Measurements from ENCODE around the gene PLXNA2.
A peak's percentile ranks its signal among the peaks of the same experiment; 100 is the strongest.

PLXNA2 gene

DNA sequence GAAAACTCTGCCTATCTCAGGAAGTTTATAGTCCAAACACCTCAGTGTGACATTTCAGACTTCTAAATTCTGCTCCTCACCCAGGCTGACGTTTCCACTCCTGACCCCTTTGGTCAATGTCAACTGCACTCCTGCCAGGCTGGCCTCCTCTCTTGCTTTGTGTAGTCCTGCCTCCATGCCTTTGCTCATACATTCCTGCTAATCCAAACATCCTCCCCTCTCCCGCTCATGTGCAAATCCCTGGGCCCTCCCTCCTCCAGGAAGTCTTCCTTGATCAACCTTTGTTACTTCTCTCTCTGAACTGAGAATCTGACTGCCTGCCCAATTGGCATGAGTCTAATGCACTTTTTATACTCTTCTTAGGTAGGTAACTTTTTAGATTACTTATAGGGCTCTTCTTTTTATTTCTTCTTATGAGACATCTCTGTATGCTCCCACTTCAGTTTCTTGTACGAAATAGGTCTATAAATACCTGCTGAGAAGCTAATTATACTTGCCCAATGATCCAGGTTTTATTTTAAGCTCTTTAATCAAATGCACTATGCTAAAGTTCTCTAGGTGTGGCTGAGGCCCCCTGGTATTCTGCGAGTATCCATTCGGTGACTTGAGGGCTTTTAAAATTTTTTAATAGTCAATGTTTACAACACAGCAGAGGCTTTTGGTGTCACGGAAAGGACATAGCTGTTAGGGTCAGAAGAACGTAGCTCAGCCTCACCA is 128.1 kb downstream of the PLXNA2 start:
- DNase-seq (ENCODE audit: low read depth) = no peak

DNA sequence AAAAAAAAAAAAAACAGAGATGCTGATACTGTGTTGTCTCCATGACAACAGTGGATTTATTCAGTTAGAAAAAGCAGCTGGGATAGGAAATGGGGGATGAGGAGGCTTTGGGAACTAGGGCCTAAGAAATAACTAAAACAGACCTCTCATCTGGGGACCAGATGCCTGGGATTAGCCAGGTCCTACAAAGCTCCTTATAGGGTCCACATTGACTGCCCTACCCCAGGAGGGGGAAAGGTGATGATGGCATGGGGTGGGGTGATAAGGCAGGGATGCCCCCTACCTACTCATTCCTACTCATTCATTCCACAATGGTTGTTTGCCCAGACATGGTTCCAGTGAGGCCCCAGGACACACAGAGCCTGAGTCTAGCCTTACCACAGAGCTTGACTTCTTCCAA is 131.2 kb downstream of the PLXNA2 start:
- no peak for DNase-seq (ENCODE audit: low read depth)

DNA sequence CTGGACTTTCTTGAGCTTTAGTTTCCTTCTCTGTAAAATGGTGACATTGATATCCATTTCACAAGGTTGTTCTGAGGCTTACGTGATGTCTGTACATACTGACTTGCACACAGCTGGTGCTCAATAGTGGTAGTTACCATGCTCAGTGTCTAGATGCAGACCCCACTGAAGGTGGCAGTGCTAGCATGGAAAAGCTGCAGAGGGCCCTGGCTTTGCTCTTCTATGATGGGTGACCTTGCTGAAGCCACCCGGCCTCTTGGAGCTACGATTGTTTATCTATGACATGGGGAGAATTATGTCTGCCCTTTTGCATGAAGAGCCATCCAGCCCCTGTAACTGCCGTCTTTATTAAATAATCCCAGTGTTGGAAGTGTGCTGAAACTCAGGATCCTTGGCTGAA is 131.8 kb downstream of the PLXNA2 start:
- DNase-seq (ENCODE audit: low read depth) = no peak

DNA sequence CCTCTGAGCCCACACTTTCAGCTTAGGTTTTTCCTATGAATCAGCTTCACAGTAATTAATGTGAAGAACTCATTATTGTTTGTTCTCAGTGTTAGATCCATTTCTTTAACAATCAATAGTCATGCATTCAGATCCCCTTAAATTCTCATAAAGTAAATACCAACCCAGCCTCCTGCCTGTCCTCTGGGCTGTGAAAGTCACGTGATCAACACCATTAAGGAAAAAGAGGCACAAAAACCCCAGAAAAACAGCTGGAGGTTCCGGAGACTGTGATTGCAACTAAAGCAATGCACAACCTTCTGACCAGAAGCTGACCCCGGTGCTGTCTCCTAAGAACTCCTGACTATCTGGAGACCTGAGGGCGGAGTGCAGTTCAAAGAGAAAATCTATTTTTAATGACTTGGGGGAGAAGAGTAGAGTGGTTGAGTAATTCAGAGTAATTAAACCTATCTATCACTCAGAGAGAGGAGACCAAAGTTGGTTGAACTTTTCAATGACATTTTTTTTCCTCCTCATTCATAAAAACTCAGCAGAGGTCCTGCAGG is 132.5 kb downstream of the PLXNA2 start:
- no peak for DNase-seq (ENCODE audit: low read depth)

GRCh38 chr1:208110296-208110695 is 133.9 kb downstream of the PLXNA2 start:
- no peak for DNase-seq (ENCODE audit: low read depth)

DNA sequence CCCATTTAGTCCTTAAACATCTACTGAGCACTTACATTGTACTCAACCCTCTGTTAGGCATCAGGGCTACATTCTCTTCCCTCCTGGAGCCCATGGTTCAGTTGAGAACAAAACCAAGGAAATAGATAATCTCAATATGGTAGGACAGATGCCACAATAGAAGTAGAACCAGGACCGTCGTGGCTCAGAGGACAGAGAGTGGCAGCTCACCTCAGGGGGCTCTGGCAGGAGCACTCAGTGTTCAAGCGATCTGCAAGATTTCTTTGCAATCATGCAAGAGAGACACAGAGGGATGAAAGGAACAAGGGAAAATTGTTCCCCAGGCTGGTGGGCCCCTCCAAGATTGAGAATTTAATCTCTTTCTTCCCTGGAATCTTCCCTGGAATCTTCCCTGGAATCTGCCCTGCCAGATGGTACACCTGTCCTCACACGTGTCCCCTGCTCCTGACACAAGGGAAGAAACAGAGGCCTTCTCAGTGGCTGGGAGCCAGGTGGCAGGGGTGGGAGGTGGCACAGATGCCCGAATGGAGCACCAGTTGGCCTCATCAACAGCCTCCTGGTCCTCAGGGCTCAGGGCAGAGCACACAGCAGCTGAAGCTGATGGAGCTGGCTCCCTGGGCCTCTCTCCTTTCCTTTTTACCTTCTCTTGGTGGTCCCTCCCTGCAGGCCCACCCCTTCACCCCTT is 135.4 kb downstream of the PLXNA2 start:
- no peak for DNase-seq (ENCODE audit: low read depth)

DNA sequence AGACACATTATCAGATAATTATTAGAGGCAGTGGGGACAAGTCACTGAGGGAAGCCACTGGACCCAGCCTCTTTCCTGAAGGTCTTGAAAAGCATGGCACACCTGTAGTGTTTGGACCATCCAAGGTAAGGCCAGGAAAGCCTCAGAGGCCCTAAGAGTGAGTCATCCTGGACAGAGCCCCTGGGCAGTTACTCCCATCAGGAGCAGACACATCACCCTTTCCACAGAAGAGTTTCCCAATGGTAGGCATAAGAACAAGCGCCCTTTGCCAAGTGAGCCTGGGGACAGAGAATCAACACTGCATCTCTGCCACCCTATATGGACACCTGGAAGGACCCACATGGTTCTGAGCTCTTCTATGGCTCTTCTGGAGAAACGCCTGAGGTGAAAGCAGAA is 136.0 kb downstream of the PLXNA2 start:
- no peak for DNase-seq (ENCODE audit: low read depth)

DNA sequence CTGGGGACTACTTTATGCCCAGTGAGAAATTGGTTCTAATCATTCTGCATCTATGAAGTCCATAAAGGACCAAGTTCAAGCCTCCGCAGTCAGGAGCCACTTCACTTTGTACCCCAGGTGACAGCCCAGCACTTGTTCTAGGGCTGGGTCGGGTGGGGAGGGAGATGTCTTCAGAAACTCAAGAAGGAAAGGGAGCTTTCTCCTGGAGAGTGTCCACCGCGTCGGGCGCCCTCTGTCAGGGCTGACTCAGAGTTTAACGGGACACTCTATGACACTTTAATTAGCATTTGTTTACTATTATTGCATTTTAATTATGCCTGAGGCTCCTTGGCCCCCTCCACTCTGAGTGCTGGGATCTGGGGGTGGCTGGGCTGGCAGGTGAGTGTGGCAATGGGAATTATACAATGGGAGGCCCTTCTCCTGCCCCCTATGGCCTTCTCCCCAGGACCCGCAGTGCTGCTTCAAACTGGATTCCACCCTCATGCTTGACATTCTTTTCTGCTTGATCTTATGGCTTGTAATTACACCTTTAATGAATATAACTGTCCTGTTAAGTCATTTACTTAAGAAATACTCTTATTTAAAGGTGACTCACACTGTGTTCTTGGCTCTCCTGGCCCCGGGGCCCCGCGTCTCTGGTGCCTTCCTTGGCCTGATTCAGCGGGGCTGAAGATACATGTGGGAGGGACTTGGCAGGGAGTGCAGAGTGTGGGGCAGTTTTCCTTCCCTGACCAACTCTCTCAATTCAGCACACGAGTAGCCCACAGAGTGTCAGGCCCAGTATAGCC is 136.6 kb downstream of the PLXNA2 start:
- no peak for DNase-seq (ENCODE audit: low read depth)

DNA sequence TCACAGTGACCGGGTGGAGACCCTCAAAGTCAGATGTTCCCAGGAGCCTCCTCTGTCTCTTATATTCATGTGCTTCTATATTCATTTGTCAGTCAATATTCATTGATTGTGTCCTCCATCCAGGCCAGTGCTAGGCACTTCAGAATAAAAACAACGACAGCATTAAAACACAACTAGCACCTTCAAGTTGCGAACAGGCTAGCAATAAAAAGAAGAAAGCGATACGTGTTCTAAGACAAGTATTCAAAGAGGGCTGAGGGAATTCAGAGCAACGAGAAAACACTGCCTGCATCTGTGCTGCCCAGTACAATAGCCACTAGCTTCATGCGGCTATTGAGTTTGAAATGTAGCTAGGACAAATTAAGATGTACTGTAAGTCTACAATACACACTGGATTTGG is 138.0 kb downstream of the PLXNA2 start:
- DNase-seq (ENCODE audit: low read depth) = no peak

DNA sequence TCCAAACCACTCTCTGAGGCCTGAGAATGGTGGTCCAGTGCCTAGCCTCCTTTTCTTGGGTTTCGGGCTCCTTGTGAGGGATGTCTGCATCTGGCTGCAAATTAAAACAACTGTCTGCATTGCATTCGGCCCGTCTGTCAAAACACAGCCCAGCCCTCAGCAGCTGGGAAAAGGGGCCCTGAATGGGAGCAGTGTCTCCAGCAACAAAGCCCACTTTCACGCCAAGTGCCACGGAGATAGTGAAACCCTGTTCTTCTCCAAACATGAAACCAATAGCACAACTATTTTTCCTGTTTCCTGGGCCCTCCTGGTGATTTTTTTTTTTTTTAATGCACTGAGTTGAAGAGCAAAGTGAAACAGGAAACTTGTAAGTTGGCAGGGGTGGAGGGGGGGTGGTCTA is 138.4 kb downstream of the PLXNA2 start:
- no peak for DNase-seq (ENCODE audit: low read depth)

- no peak for DNase-seq (ENCODE audit: low read depth)
Observed at GRCh38 chr1:208103597-208104513, 140.3 kb downstream of the PLXNA2 start.

DNA sequence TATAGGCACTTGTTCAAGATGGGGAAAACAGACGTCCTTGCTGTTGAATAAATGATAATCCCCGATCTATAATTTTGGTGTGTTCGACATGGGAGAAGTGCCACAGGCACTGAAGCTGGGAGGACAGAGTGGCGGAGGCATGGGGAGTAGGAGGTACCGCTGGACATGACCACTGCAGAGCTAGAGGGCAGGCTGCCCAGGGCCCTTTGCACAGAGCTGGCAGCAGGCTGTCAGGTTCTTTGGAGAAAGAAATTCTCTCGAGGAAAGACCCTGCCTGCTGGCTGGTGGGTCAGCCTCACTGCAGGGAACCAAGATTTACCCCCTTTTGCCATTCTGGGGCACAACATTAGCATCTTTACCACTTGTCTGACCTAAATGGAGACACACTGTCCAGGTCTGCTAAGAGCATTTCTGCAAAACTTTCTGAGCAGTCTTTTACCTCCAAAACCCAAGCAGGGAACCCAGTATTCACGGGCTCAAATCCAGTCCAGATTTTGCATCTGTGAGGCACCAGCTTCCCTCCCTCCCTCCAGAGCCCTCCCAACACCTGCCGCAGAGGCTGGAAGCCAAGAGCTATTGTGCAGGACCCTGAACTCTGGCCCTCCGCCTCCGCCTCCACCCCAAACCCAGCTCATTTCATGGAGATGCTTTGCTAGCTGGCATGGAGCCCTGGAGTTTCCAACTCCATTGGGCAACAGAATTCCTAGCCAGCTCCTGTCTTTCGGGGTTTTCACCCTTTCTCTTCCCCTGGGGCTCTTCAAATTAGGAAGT is 142.3 kb downstream of the PLXNA2 start:
- DNase-seq (ENCODE audit: low read depth) = no peak

DNA sequence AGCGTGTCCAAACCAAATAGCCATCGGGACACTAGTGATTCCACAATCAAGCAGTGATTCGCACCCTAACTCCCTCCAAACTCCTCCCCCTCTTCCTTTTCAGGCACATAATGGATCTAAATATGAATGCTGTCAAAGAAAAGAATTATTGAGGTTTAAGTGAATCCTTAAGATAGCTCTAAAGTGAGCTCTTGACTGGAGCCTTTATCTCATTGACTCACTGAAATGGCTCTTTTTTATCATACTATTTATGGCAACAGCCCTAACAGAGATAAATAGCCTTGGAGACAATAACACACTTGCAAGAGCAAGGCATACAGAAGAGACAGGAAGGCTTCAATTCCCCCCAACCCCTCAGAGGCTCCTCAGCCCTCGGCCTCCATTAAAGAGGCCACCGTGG is 143.3 kb downstream of the PLXNA2 start:
- no peak for DNase-seq (ENCODE audit: low read depth)

DNA sequence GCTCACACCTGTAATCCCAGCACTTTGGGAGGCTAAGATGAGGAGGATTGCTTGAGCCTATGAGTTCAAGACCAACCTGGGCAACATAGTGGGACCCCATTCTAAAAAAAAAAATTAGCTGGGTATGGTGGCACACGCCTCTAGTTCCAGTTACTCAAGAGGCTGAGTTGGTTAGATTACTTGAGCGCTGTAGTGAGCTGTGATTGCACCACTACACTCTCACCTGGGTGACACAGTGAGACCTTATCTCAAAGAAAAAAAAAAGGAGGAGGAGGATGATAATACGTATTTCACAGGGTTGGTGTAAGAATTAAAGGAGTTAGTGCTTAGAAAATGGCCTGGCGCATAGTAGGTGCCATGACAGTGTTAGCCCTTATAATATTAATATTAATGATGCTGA is 144.1 kb downstream of the PLXNA2 start:
- DNase-seq (ENCODE audit: low read depth) = no peak

DNA sequence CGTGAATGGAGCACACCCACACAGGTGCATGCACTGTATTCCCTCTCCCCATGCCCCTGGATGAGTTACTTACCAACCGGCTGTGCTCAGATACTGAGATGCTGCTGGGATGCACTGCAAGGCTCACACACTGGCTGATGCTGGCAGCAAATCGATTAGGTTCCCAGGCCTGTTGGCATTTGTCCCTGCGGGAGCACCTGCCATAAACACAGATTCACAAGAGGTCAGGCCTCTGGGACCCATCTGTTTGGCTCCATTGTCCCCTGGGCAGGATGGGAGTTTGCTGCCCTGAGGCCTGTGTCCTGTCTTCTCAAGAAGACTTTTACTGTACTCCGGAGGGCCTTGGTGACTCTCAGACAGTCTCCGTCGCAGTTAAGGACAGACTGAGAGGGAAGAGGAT is 145.4 kb downstream of the PLXNA2 start:
- DNase-seq (ENCODE audit: low read depth) = no peak

DNA sequence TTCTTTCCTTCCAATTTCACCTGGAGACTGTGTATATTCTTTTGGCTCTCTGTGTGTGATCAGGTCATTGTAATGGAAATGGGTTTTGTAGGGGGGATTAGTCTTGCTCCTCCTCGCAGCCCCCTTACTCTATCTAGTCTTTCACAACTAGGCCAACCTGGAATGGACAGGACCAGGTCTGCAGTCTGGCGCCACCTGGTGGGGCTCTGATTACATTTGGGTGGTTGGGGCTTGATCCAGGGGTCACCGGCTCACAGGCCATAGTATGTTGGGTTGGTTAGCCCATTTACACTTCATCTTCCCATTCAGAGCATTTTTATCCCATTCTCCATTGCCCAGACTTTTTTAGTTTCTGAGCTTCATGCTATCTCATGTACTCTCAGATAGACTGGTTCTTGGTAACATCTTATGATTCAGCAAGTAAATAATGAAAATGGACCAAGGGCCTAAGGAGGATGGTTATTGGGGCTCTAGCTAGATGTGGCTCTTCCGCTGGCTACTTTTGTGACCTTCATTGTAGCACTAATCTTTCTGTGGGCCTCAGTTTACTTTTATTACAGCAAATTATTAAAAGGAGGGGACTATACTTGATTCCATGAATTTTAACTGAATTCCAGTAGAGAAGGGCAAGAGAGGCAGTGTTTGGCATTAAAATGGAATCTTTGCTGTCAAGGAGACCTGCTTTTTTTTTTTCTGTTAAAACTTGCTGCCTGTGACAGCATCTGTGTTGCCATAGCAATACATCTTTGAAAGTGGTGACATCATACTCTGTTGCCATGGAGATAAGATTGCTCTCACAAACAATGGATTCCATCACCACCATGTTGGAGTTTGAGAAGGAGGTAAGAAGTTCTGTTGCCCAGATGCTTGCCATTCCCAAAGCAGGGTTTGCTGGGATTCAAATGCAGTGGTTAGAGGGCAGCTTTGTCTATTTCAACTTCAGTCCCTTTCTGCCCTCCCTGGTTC is 150.1 kb downstream of the PLXNA2 start:
- peak; percentile 40 for DNase-seq (ENCODE audit: low read depth)

DNA sequence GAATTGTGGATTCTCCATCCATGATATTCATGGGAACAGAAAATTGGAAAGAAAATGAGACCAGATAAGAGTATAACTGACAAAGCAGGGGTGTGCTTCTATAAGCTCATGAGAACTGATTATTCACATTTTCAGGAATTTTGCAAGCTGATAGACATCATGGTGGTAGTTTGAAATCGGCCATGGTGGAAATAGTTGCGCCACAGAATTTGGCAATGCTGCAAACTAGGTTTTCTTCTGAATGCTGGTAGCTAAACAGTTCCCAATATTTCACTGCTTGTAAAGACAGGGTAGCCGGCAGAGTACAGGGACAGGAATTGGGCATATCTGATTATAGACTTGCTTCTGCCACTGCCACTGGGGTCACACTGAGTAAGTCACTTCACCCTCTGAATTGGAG is 151.1 kb downstream of the PLXNA2 start:
- DNase-seq (ENCODE audit: low read depth) = no peak

GRCh38 chr1:208090388-208091301 is 153.5 kb downstream of the PLXNA2 start:
- no peak for DNase-seq (ENCODE audit: low read depth)
